Prostate gland (tissue), 2 donors: ENCODE measurements around the gene TNRC6C.
"Not testable (repeated sequence)": the region's sequence is repeated elsewhere in the genome, so short reads cannot be mapped to it uniquely, and the experiment has no call there.

Experiments
- CTCF ChIP-seq, 4 experiments: fragments of 200-600 bp in 2 of 4; fragments of 450-650 bp in 2 of 4; sonication (generic) in 2 of 4; IDR thresholded peaks; 1 replicate in 3 of 4; 2 replicates in 1 of 4; pipeline ENCODE4 v1.5.1; 2016 to 2019; ENCODE audit warnings: antibody characterized with exemption in 4 of 4, mild to moderate bottlenecking in 2 of 4, moderate library complexity in 2 of 4
- POLR2A ChIP-seq: fragments of 450-650 bp; IDR thresholded peaks from one replicate; pipeline ENCODE4 v1.6.1; 2016; ENCODE audit warnings: antibody characterized with exemption, mild to moderate bottlenecking

GRCh38 chr17:78139861-78140168, 181.3 kb downstream of the TNRC6C start:
- TF ChIP-seq CTCF (IDR thresholded peaks at IDR 0.05); POLR2A: not testable (repeated sequence)
